ENCODE data around the gene DPP9.

GRCh38 chr19:4763021-4763420 lies 39.4 kb upstream of the DPP9 start:
- TF ChIP-seq REST (IDR thresholded peaks at IDR 0.05; ENCODE audit: low read depth) (no peak), TCF12 (IDR thresholded peaks at IDR 0.05; ENCODE audit: low read depth) (no peak), EP300 (IDR thresholded peaks at IDR 0.05; ENCODE audit: borderline replicate concordance) (no peak), TAF1 (IDR thresholded peaks at IDR 0.05; ENCODE audit: low read depth) (no peak), ZBTB7A (IDR thresholded peaks at IDR 0.05; ENCODE audit: low read depth) (no peak), CEBPB (IDR thresholded peaks at IDR 0.05) (no peak), TEAD4 (IDR thresholded peaks at IDR 0.05) (no peak), YY1 (IDR thresholded peaks at IDR 0.05; ENCODE audit: low read depth) (no peak), FOXM1 (IDR thresholded peaks at IDR 0.05; ENCODE audit: borderline replicate concordance, low read depth) (no peak), MAX (IDR thresholded peaks at IDR 0.05) (no peak), CREB1 (IDR thresholded peaks at IDR 0.05; ENCODE audit: low read depth) (no peak), USF1 (IDR thresholded peaks at IDR 0.05) (no peak)
